ENCODE measurements around the gene ASS1.
A peak's percentile ranks its signal among the peaks of the same experiment; 100 is the strongest.

The ASS1 gene

GRCh38 chr9:130477564-130477963 is 32.8 kb downstream of the ASS1 start:
- no peak for DNase-seq

DNA sequence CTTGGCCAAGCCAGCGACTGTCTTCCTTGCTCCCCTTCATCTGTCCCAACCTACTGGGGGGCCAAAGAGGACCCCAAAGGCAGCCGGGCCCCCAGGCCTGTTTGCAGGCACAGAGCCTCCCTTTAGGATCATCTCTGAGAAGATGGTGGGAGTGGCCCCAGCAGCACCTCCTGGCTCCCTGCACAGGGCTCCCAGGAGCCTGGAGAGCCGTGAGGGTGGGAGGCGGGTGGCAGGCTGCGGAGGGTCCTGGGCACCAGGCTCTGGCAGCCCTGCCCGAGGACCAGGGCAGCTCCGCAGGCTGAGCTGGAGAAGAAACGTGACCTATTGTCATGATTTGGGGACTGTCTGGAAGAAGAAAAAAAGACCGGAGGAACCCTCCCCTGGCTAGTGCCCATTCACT is 33.4 kb downstream of the ASS1 start:
- DNase-seq: no peak

- DNase-seq: no peak
Observed at GRCh38 chr9:130478736-130479575, 34.2 kb downstream of the ASS1 start.

DNA sequence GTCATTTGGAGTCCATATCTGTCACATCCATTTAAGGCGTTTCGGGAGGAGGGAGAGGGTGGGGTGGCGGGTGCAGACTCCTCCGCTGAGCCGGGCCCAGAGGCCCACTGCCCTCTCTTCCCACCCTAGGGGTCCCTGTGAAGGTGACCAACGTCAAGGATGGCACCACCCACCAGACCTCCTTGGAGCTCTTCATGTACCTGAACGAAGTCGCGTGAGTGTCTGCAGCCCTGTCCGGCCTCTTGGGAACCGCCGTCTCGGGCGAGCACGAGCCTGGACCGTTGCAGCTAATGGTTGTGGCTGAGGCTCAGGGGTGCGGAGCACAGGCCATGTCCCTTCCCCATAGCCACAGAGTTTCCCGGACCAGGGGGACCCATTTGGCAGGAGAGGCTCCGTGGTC is 34.8 kb downstream of the ASS1 start:
- DNase-seq: no peak

GRCh38 chr9:130480673-130481072 is 35.9 kb downstream of the ASS1 start:
- DNase-seq: no peak

DNA sequence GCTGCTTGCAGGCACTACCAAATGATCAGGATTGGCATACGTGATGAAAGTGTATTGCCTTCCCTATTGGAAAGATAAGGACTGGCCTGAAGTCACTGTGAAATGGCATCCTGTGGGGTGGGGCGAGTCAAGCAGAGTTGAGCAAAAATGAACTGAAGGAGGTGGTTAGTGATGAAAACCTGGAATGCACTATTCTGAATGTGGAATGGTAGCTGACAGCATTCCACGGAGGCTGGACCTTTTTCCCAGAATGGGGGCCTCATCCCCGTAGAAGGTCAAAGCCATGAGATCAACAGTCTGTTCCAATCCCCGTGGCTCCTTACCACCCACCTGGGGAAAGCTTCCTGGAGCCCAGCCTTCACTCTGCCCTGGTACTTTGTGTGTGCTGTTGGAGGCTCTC is 37.7 kb downstream of the ASS1 start:
- DNase-seq: no peak

DNA sequence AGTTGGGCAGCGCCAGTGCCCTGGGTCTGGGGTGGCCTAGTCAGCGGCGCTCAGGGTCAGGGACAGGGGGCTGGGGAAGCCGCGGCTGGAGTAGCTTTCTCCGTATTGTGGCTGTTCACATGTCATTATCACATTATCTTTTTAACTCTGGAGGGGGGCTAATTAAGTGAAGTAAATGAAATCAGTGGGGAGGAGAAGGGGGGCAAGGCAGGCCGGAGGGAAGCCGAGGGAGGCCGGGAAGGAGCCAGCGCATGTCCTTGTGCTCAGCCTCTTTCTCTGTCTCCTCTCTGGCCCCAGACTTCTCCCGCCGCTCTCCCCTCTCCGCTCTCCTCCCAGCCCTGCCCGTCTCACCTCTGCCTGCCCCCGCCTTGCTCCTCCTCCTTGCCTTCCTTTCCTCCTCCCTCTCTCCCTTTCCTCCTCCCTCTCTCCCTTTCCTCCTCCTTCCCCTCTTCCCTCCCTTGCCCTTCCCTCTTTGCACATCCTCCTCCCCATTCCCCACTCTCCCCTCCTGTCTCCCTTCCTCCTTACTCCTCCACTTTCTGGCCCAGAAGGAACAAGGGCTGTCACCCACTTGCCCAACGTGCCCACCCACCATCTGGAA is 38.7 kb downstream of the ASS1 start:
- no peak for DNase-seq

DNA sequence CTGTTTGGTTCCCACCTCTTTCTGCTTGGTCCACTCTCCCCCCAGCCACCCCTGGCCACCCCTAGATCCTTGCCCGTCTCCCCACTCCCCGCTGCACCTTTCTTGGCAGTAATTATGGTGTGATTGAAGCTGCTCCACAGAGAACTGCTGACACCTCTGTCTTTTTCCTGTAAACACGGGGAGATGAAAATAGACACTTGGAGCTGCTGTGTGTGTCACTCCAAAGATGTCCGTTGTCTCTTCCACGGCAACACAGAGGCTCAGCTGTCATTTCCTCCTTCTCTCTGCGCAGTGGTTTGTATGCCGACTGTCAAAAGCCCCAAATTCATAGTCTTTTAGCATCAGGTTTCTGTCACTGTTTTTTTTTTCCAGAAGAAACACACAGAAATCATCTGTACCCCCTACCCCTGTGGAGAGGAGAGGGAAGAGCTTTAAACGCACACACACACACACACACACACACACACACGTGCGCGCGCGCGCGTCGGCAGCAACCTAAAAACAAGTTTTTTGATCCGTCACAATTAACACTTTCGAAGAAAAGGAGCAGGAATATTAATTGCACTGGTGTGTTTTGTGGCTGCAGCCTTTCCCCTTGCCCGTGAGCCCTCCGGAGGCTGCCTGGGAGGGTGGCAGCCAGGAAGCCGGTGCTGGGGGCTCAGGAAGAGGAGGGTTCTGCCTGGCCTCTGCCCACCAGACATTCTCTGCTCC is 39.8 kb downstream of the ASS1 start:
- DNase-seq: no peak

DNA sequence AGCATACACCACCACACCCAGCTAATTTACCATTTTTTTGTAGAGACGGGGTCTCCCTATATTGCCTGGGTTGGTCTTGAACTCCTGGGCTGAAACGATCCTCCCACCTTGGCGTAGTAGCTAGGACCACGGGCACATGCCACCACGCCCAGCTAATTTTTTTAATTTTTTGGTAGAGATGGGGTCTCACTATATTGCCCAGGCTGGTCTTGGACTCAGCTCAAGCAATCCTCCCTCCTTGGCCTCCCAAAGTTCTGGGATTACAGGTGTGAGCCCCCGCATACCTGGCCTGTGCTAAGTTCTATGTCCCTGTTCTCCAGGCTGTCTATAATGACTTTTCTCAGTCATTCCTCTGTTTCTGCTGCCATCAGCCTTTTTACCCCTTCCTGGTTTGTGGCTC is 41.3 kb downstream of the ASS1 start:
- DNase-seq: no peak

DNA sequence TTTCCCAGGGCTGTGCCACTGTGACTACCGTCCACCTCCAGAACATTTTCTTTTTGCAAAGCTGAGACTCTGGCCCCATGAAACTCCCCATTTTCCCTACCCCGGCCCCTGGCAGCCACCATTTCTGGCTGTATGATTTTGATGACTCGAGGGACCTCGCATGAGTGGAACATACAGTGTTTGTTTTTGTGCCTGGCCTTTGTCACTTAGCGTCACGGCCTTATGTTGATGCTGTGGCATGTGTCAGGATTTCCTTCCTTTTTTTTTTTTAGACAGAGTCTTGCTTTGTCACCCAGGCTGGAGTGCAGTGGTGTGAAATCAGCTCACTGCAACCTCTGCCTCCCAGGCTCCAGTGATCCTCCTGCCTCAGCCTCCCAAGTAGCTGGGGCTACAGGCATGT is 42.7 kb downstream of the ASS1 start:
- peak in 1 of 2 donors; percentile 0 for DNase-seq

GRCh38 chr9:130488621-130489330 is 44.0 kb downstream of the ASS1 start:
- no peak for DNase-seq

- DNase-seq: no peak
Observed at GRCh38 chr9:130490981-130491380, 46.2 kb downstream of the ASS1 start.

DNA sequence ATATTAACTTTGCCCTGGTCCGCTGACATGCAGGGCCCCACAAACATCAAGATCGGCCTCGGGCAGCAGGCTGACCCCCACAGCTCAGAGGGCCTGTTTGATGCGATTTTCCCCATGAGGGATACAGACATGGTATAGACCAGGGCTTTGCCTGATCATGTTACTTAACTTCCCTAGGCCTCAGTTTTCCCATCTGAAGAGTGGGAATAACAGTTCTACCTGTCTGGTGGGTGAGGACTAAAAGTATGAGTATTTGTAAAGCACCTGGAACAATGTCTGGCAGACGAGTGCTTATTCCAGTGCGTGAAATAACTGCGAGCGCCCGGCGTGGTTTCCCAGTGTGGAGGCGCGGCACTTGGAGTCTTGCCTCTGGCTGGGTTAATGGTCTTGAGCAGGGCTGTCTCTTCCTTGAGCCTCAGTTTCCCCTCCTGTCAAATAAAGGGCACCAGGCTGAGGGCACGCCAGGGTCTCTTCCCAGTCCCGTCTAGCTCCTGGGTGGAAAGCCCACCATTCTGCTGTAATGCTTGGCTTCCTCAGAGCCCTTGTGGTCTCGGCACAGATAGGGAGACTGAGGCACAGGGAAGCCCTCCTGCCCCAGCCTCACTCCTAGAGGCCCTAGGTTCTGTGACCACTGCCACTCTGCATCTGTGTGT is 47.2 kb downstream of the ASS1 start:
- no peak for DNase-seq

DNA sequence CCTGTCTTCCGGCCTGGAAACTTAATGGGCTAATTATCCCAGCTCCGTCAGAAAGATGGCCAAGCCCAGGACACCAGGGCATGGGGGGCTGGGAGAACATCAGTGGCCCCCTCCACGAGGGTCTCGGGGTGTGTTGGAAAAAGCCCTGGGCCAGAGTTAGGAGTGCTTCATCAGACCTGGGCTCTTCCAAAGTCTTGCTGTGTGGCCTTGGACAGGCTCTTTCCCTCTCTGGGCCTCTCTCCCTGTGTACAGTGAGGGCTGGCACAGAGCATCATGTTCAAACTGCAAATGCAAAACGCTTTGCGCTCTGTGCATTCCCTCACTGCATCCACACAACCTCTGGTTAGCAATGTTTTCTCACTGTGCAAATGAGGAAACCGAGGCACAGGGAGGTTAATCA is 48.3 kb downstream of the ASS1 start:
- no peak for DNase-seq

DNA sequence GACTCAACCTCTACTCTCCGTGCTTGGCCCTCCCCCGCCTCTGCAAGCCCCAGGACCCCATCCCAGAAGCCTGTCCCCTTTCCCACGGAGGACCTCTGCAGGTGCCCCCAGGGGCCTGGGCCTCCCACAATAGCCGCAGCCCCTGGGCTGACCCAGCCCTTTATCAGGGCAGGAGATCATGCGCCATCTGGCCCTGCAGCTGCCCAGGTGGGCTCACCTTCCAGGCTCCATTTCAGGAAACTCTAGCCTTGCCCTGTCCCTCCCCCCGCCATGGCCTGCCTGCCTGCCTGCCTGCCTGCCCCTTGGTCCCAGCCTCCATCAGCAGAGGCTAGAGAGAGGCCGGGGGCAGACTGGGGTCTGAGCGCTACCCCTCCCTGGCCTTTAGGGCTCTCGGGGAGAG is 48.7 kb downstream of the ASS1 start:
- DNase-seq: no peak

GRCh38 chr9:130495067-130495466 is 50.3 kb downstream of the ASS1 start:
- no peak for DNase-seq

DNA sequence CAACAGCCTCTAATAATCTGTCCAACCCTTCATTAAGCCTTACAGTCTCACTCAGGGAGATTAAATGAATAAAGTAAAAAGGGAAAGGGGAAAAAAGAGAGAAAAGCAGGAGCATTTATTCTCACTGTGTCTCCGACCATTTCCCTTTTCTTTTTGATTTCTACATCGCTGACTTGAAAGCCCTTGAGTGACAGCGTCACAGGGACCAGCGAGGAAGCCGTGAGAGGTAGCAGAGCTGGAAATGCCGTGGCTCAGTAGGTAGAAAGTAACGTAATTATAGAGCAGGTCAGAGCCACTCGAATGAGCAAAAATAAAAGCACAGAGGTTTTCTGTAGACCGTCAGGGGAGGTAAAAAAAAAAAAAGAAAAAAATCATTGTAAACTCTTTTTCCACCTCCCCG is 52.4 kb downstream of the ASS1 start:
- no peak for DNase-seq

DNA sequence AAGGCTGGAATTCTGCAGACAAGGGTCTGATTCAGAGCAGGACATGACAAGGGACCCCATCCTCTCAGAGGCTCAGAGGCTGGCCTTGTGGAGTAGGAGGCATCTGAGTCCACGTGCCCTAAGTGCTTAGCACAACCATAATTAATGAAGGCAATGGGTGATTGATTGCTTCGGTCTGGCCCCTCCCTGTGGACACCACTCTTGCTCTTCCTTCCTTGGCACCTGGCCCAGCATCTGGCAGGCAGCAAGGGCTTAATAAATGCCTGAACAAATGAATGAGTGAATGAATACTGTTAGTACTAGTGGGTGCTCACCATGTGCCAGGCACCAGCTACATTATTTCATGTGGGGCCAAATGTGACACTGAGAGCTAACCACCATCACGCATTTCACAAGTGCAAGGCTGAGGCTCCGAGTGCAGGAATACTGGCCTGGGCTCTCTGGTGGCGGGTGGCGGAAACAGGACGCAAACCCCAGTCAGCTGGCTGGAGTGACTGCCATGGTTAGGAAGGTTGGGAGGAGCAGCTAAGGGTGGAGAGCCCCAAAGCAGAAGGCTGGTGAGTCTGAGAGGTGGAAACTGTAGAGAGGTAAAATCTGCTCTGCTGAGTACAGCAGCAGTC is 53.6 kb downstream of the ASS1 start:
- no peak for DNase-seq

- no peak for DNase-seq
Observed at GRCh38 chr9:130498918-130499698, 54.3 kb downstream of the ASS1 start.

DNA sequence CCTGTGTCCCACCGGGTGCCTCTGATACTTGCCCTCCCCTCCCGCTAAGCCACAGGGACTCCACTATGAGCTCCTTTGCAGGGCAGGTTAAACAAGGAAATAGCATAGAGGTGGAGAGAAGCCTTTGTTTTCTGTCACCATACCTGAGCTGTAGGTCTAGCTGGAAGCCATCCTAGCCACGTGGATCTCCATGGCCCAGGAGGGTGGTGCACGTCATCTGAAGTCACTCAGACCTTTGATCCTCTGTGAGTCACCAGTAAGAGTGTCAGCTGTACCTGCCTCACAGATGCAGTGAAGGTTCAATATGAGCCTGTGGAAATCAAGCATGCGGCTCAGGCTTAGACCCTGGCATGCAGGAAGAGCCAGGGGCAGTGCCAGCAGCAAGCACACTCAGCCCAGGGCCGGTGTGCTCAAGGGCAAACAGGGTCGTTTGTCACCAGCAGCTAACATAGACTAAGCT is 55.1 kb downstream of the ASS1 start:
- DNase-seq: no peak

Measured in inflammatory macrophage treated with lipopolysaccharide for 1 hour (primary cell).